ENCODE results near the gene CALHM3. TPM values are rescaled to one million over a fixed set of nuclear protein-coding genes. Genes with fewer than 3 reads are reported as not detected.
A peak's percentile ranks its signal among the peaks of the same experiment; 100 is the strongest.

Gene CALHM3
- polyA plus RNA-seq, 1 experiment, result 0.09 TPM

DNA sequence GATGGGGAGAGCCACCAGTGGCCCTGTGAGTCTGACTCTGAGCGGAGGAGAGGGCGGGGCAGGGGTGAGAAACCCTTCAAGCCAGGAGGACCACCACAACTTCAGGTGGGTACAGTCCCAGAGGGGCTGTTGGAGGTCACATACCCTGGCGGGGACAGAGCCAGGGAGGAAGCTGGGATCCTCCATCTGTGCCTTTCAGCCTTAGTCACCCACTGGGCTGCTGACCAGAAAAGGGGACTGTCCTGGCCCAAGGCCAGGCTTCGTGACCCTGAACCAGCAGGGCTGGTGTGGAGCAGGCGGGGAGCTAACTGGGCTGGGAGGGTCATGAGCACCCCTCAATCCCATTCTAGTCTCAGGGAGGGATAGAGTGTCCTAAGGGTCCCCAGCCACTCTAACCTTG is 1.5 kb upstream of the CALHM3 start:
- no peaks in the 10 kb centered on the region for H3K27me3 ChIP-seq (ENCODE audit: control insufficient read depth, insufficient read depth, low read length)
- CTCF ChIA-PET, result interaction anchor here (0.9 to 2.0 kb wide), 11 partner anchors 10 to 64 kb away, joined by 3 to 26 read pairs (median 4); partner anchors contain the start of genes CALHM2 and NEURL1
- no peak for DNase-seq (ENCODE audit: low read depth)
- no peak for TF ChIP-seq CTCF (IDR thresholded peaks at IDR 0.05; ENCODE audit: insufficient read depth, low read depth, low read length)
- no peak overlapping the region for H3K4me3 ChIP-seq (ENCODE audit: low read depth, low read length)
- no peaks in the 10 kb centered on the region for H3K36me3 ChIP-seq (ENCODE audit: control insufficient read depth, insufficient read depth, low read length)
- POLR2A ChIA-PET, result no interaction called here

DNA sequence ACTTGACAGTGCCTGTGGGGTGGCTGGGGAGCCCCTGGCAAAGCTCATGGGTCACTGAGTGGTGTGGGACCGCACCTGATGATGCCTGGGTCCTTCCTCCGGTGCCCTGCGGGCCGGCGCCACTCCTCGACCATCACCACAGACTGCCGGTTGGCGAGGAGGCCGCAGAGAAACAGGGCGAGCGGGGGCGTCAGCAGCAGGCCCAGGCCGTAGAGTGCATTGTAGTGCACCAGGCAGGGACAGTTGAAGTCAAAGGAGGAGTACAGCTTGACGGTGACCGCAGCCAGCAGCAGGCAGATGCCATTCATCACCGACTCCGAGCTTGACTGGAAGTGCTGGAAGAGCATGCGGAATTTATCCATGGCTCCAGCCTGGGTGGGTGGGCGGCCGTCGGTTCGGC is 369 bp downstream of the CALHM3 start:
- POLR2A ChIA-PET, result no interaction called here
- H3K4me3 ChIP-seq (ENCODE audit: low read depth, low read length), result no peak overlapping the region
- CTCF ChIA-PET, result interaction anchor here (0.6 kb wide), 1 partner anchor 610 kb away, joined by 3 read pairs; no protein-coding TSS in a partner anchor

DNA sequence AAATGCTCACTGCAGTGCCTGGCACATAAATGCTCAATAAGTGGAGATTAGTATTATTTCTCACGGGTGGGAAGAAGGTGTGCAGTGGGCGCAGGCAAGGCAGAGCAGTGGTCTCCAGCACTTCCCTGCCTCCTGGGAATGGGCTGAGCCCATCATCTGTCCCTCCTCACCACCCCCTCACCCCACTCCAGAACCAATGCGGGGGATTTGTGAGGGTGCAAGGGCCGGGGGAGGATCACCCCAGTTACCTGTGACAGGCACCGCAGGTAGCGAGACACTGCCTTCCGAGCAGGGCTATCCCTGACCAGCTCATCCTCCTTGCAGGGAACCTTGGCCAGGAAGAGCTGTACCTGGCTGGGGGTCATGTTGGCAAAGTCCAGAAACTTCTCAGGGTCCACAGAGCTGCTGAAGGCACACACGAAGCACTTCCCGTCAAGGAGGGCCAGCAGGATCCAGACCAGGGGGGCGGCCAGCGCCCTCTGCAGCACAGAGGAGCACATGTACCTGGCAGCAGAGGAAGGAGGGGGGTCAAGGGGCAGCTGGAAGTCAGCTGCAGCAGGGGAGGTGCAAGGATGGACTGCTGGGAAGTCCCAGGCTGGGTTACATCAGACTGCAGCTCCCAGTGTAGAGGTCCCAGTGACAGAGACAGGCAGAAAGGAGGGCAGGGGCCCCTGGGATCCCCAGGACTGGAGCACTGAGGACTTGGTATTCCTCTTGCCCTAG is 2.8 kb downstream of the CALHM3 start:
- no peaks in the 10 kb centered on the region for H3K36me3 ChIP-seq (ENCODE audit: control insufficient read depth, insufficient read depth, low read length)
- no peaks in the 10 kb centered on the region for H3K27me3 ChIP-seq (ENCODE audit: control insufficient read depth, insufficient read depth, low read length)
- peak; percentile 25 for TF ChIP-seq CTCF (IDR thresholded peaks at IDR 0.05; ENCODE audit: insufficient read depth, low read depth, low read length)
- H3K4me3 ChIP-seq (ENCODE audit: low read depth, low read length), result no peak overlapping the region
- no peak for DNase-seq (ENCODE audit: low read depth)
- POLR2A ChIA-PET, result no interaction called here
- CTCF ChIA-PET, result interaction anchor here (0.7 to 3.6 kb wide), 3 partner anchors 9 to 88 kb away, joined by 3 to 19 read pairs (median 3); no protein-coding TSS in a partner anchor

More for the DNA sequence above, 369 bp downstream of the CALHM3 start:
- DNase-seq (ENCODE audit: low read depth), result no peak
- Histone ChIP-seq H3K27me3 (ENCODE audit: control insufficient read depth, insufficient read depth, low read length) (no peaks in the 10 kb centered on the region), H3K36me3 (ENCODE audit: control insufficient read depth, insufficient read depth, low read length) (no peaks in the 10 kb centered on the region)
- no peak for TF ChIP-seq CTCF (IDR thresholded peaks at IDR 0.05; ENCODE audit: insufficient read depth, low read depth, low read length)

- Histone ChIP-seq H3K4me3 (ENCODE audit: low read depth, low read length) (no peak overlapping the region), H3K36me3 (ENCODE audit: control insufficient read depth, insufficient read depth, low read length) (no peaks in the 10 kb centered on the region), H3K27me3 (ENCODE audit: control insufficient read depth, insufficient read depth, low read length) (no peaks in the 10 kb centered on the region)
- TF ChIP-seq CTCF (IDR thresholded peaks at IDR 0.05; ENCODE audit: insufficient read depth, low read depth, low read length), result no peak
- no peak for DNase-seq (ENCODE audit: low read depth)
- ChIA-PET CTCF (interaction anchor here (3.6 kb wide), 1 partner anchor 10 kb away, joined by 19 read pairs; no protein-coding TSS in a partner anchor), POLR2A (no interaction called here)
These were observed 3.6 kb downstream of the CALHM3 start for GRCh38 chr10:103475437-103475836.

DNA sequence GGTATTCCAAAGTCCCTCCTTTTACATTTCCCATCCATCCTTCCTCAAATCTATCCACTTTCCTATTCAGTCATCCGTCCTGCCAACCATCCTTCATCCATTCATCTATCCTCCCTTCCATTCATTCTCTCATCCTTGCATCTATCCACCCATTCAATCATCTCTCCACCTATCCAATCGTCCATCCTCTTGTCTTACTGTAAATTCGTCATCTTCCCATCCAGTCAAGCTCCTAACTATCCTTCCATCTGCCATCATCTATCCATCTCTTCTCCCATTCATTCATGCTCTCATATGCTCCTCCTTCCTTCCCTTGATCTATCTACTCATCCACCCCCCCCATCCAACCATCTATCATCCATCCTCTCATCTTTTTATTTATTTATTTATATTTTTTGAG is 5.0 kb downstream of the CALHM3 start:
- Histone ChIP-seq H3K27me3 (ENCODE audit: control insufficient read depth, insufficient read depth, low read length) (no peaks in the 10 kb centered on the region; the same call in 1 of the 2 replicates), H3K4me3 (ENCODE audit: low read depth, low read length) (no peak overlapping the region), H3K36me3 (ENCODE audit: control insufficient read depth, insufficient read depth, low read length) (no peaks in the 10 kb centered on the region)
- POLR2A ChIA-PET, result no interaction called here
- DNase-seq (ENCODE audit: low read depth), result no peak
- CTCF ChIA-PET, result interaction anchor here (3.6 kb wide), 1 partner anchor 12 kb away, joined by 19 read pairs; no protein-coding TSS in a partner anchor
- TF ChIP-seq CTCF (IDR thresholded peaks at IDR 0.05; ENCODE audit: insufficient read depth, low read depth, low read length), result no peak

All from BJ (cell line).